Tibial nerve (tissue), 4 donors: Measurements from ENCODE around the gene SNX1. TPM values are rescaled to one million over a fixed set of nuclear protein-coding genes. Genes with fewer than 3 reads are reported as not detected.

Experiments used
- DNase-seq, 2 donors: peaks; one replicate each; pipeline ENCODE4 v3.0.0-alpha.2; 2019; ENCODE audit warnings: low spot score in 2 of 2
- H3K27ac ChIP-seq, 4 donors: fragments of 200-600 bp; sonication (generic) in 3 of 4; one replicate each; pipeline ENCODE4 v1.5.1; 2017 to 2019; ENCODE audit warnings: mild to moderate bottlenecking in 1 of 4
- H3K27me3 ChIP-seq, 2 donors: fragments of 200-600 bp; sonication (generic) in 1 of 2; one replicate each; pipeline versions ENCODE4 v1.5.1 to v1.6.0; 2017 to 2019
- H3K36me3 ChIP-seq, 3 donors: fragments of 200-600 bp; sonication (generic); one replicate each; pipeline ENCODE4 v1.5.1; 2018 to 2019
- H3K4me1 ChIP-seq, 4 donors: fragments of 200-600 bp; sonication (generic) in 3 of 4; one replicate each; pipeline ENCODE4 v1.5.1; 2017 to 2019
- H3K4me3 ChIP-seq, 4 donors: fragments of 200-600 bp; sonication (generic) in 3 of 4; one replicate each; pipeline ENCODE4 v1.5.1; 2017 to 2019; ENCODE audit warnings: mild to moderate bottlenecking in 1 of 4, moderate library complexity in 1 of 4
- H3K9me3 ChIP-seq, 4 donors: fragments of 200-600 bp; sonication (generic) in 3 of 4; one replicate each; pipeline ENCODE4 v1.5.1; 2017 to 2019
- CTCF ChIP-seq, 5 experiments: fragments of 200-600 bp in 3 of 5; fragments of 450-650 bp in 2 of 5; sonication (generic) in 3 of 5; IDR thresholded peaks; one replicate each; pipeline ENCODE4 v1.5.1; 2016 to 2019; ENCODE audit warnings: antibody characterized with exemption in 5 of 5, mild to moderate bottlenecking in 3 of 5, moderate library complexity in 2 of 5
- EP300 ChIP-seq, 2 donors: sonication (generic); formaldehyde crosslinking; IDR thresholded peaks; one replicate each; pipeline ENCODE4 v1.6.1; 2017; ENCODE audit warnings: antibody characterized with exemption in 2 of 2, mild to moderate bottlenecking in 1 of 2
- POLR2A ChIP-seq, 2 donors: fragments of 450-650 bp; IDR thresholded peaks; one replicate each; pipeline ENCODE4 v1.6.1; 2017; ENCODE audit warnings: antibody characterized with exemption in 2 of 2, mild to moderate bottlenecking in 2 of 2, moderate library complexity in 2 of 2
- whole genome bisulfite sequencing, 2 donors: methylation state at CpG; one replicate each; pipeline ENCODE4 v1.1.5; 2018; 5-methylcytosine and 5-hydroxymethylcytosine counted together
- total RNA-seq, 4 donors: library from RNA; depleted of rRNA; stranded (reverse); fragments of >200 nt; gene quantifications; one replicate each; pipeline ENCODE4 v1.1.0, GENCODE V29; 2016

Gene SNX1
- total RNA-seq, result 100 to 1,000 TPM; 102 to 128 (median 108) TPM

GRCh38 chr15:64095795-64096667, at the start of gene SNX1:
SNX1 (plus strand) TSS chr15:64095982; CDS start chr15:64096014, 32 bp downstream.
- H3K4me1 ChIP-seq, result peaks cover 0 to 76% (median 51%) of the 10 kb centered on the region in 4 donors
- WGBS, 2 donors, result 0 to 1% methylated on average over 53 to 69 of the region's 70 CpGs

GRCh38 chr15:64046421-64047153, 49.2 kb upstream of the SNX1 start, which contains the start of gene DAPK2:
DAPK2 (minus strand) TSS chr15:64046485; CDS start chr15:64040261, 6,224 bp downstream.
- Histone ChIP-seq H3K4me3 (peak within 1 kb of the TSS; percentile 38 to 72 (median 44)), H3K27me3 (peaks cover 0 to 12% of the 10 kb centered on the region in 2 donors), H3K4me1 (peaks cover 0 to 35% (median 9%) of the 10 kb centered on the region in 4 donors), H3K27ac (peak within 1 kb of the TSS in 3 of 4 donors; percentile 52 to 81 (median 78)), H3K36me3 (no peaks in the 10 kb centered on the region), H3K9me3 (no peaks in the 10 kb centered on the region)
- 9 to 15% methylated on average over 16 to 28 of the region's 50 CpGs for WGBS, 2 donors
- TF ChIP-seq EP300 (IDR thresholded peaks at IDR 0.05), result no peak
- TF ChIP-seq POLR2A (IDR thresholded peaks at IDR 0.05), result peak in 1 of 2 donors; percentile 9
- peak; percentile 71 to 91 (median 82) for TF ChIP-seq CTCF (IDR thresholded peaks at IDR 0.05)
- DNase-seq, result peak; percentile 35

More at GRCh38 chr15:64095795-64096667, at the start of gene SNX1:
- no peaks in the 10 kb centered on the region for H3K27me3 ChIP-seq
- no peaks in the 10 kb centered on the region for H3K36me3 ChIP-seq
- H3K27ac ChIP-seq, result peak within 1 kb of the TSS; percentile 82 to 95 (median 92)
- TF ChIP-seq POLR2A (IDR thresholded peaks at IDR 0.05) (peak; percentile 89 to 97), CTCF (IDR thresholded peaks at IDR 0.05) (peak in 1 of 5 experiments; percentile 75), EP300 (IDR thresholded peaks at IDR 0.05) (peak; percentile 92 to 100)
- peak; percentile 86 to 92 for DNase-seq
- no peaks in the 10 kb centered on the region for H3K9me3 ChIP-seq
- peak within 1 kb of the TSS; percentile 89 to 98 (median 96) for H3K4me3 ChIP-seq

- Histone ChIP-seq H3K27ac (no peak overlapping the region), H3K4me1 (peaks cover 0 to 28% (median 9%) of the 10 kb centered on the region in 4 donors), H3K27me3 (peaks cover 0 to 12% of the 10 kb centered on the region in 2 donors), H3K36me3 (no peaks in the 10 kb centered on the region), H3K4me3 (no peak overlapping the region), H3K9me3 (no peaks in the 10 kb centered on the region)
- no peak for DNase-seq
- WGBS, 2 donors, result 77 to 86% methylated on average over 1 of the region's 1 CpG
- TF ChIP-seq CTCF (IDR thresholded peaks at IDR 0.05), result no peak
- TF ChIP-seq POLR2A (IDR thresholded peaks at IDR 0.05), result no peak
- no peak for TF ChIP-seq EP300 (IDR thresholded peaks at IDR 0.05)
Measured at GRCh38 chr15:64048781-64049460, 46.9 kb upstream of the SNX1 start.

- H3K36me3 ChIP-seq, result no peaks in the 10 kb centered on the region
- no peak for DNase-seq
- H3K4me1 ChIP-seq, result peaks cover 0 to 28% (median 9%) of the 10 kb centered on the region in 4 donors
- H3K9me3 ChIP-seq, result no peaks in the 10 kb centered on the region
- 66 to 68% methylated on average over 7 to 8 of the region's 8 CpGs for WGBS, 2 donors
- H3K27me3 ChIP-seq, result peaks cover 0 to 12% of the 10 kb centered on the region in 2 donors
- no peak overlapping the region for H3K27ac ChIP-seq
- no peak for TF ChIP-seq POLR2A (IDR thresholded peaks at IDR 0.05)
- TF ChIP-seq EP300 (IDR thresholded peaks at IDR 0.05), result no peak
- no peak for TF ChIP-seq CTCF (IDR thresholded peaks at IDR 0.05)
- no peak overlapping the region for H3K4me3 ChIP-seq
Measured at GRCh38 chr15:64050281-64051092, 45.3 kb upstream of the SNX1 start.
